HG03469 (cell line): Measurements from ENCODE around the gene CD48.
A peak's percentile ranks its signal among the peaks of the same experiment; 100 is the strongest.
"Not testable (repeated sequence)": the region's sequence is repeated elsewhere in the genome, so short reads cannot be mapped to it uniquely, and the experiment has no call there.

Experiments
- ATAC-seq: cut with Tn5 transposase; IDR thresholded peaks from one replicate; pipeline ENCODE4 v1.9.1; 2021; ENCODE audit warnings: mild to moderate bottlenecking, moderate library complexity, moderate number of reproducible peaks; ENCODE audit not compliant: unreplicated experiment

The CD48 gene

DNA sequence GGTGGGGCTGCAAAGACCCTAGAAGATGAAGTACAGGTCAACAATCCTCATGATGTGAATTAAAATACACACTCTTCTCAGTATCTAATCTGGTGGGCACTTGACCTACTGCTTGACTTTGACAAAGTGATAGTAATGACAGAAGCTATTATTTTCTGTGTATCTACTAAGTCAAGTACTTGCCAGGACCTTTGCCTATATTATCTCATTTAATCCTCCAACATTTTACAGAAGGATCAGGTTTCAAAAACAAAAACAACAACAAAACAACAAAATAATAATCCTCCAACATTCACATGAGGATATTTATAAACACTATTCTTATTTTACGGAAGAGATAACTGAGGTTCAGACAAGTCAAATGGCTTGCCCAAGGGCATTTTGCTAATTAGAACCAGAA lies 4.4 kb upstream of the CD48 start:
- no peak for ATAC-seq

DNA sequence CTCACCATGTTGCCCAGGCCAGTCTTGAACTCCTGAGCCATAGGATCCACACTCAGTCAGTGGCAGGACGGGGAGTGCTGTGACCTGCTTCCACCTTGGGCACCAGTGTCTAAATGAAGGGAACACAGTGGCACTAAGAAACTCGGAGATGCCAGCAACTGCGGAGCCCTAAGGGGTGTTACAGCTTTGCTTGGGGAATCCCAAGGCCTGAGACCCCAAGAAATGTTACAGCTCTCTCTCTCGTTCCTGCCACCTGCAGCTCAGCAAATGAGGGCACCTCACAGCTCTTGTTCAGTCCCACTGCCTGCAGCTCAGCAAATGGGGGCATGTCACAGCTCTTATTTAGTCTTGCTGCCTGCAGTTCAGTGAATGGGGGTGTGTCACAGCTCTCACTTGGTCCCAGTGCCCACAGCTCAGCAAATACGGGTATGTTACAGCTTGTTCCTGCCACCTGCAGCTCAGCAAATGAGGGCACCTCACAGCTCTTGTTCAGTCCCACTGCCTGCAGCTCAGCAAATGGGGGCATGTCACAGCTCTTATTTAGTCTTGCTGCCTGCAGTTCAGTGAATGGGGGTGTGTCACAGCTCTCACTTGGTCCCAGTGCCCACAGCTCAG lies 2.5 kb upstream of the CD48 start:
- not testable (repeated sequence) for ATAC-seq

DNA sequence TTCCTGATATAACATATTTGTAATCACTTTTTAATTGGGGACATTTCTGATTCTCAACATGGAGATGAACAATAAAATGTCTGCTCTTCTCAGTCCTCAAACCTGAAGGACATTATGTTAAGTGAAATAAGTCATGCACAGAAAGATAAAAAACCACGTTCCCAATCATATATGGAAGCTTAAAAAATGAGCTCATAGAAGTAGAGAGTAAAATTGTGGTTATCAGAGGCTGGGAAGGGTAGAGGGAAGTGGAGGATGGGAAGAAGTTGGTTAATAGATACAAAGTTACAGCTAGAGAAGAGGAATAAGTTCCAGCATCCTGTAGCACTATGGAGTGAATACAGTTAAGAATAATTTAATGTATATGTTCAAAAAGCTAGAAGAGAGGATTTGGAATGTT lies 1.5 kb upstream of the CD48 start:
- no peak for ATAC-seq

DNA sequence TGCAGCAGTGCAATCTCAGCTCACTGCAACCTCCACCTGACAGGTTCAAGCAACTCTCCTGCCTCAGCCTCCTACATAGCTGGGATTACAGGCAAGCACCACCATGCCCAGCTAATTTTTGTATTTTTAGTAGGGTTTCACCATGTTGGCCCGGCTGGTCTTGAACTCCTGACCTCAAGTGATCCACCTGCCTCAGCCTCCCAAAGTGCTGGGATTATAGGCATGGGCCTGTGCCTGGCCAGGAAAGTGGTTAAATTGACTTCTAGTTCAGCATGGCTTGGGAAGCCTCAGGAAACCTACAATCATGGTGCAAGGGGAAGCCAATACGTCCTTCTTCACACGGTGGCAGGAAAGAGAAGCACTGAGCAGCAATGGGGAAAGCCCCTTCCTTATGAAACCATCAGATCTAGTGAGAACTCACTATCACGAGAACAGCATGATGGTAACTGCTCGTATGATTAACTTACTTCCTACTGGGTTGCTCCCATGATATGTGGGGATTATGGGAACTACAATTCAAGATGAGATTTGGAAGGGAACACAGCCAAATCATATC lies 981 bp upstream of the CD48 start:
- ATAC-seq, result peak; percentile 31

DNA sequence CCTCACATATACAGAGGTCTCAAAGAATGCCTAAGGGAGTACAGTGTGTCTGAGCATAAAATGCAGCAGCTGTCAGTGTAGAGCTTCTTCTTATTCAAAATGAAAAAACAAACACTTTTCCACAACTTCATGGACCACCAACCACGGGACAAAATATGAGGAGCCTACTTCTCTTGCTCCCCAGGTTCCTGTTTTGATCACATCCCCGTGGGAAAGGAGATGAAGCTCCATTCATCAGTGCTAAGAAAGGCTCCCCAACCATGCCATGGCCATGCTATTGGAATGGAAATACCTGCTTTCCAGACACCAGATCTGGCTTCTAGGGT lies 383 bp downstream of the CD48 start:
- no peak for ATAC-seq

DNA sequence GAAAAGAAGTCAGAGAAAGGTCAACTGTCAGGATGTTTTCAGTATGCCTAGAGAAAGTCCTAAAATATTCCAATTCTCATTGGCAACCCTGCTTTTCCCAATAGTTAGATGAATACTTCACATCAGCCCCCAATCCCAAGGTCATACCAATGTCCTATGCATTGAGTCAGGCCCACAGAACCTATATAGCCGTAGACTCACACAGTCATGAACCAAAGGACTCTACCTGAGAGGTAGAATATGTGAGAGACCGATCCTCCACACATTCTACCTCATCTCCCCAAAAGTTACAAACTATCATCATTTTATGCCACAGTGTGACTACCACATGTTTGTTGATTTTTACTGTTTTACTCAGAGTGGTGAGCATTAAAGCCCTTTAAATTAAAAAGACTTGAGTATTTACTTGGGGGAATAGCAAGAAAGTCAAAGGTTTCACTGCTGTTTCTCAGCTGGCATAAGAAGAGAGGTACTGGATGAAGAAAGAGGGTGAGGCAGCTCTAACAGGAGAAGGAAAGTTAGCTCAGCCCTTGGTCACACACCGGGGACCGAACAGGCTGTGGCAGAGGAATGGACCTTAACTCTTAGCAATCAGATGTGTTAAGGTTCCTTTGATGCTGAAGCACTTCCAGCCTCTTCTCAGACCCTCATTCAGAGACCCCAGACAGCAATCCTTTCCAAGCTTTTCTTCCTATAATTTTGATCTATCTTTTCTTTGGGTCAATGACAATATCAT lies 937 bp downstream of the CD48 start:
- ATAC-seq, result no peak

DNA sequence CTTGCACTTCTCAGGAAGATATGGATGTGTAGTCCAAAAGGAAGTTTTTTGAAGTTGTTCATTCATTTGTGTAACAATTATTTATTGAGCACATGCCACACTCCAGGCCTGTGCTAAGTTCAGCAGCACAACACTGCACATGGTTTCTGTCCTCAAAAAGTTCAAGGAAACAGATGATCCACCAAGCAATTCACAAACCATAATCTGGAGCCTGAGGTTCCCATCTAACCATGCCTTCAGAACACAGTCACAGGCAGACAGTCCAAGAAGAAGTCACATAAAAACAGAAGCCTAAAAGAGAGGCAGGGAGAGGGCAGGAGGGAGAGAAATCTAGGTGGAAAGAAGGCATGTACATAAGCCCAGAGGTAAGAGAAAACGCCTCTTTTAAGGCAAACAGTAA lies 1.9 kb downstream of the CD48 start:
- no peak for ATAC-seq

DNA sequence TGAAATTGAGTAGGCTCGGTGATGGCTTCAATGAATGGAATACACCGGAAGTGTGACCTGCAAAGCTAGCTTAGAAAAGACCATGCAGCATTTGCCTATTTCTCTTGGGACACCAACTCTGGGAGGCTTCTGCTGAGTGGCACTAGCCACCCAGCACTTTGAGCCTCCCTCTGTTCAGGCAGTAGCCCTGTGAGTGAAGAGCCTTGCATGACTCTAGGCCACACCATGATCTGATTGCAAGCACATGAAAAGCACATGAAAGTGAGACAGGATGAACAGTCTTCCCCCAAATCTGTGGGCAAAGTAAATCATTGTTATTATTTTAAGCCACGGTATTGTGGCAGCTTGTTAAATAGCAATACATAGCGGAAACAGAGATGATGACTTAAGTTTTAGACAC lies 2.8 kb downstream of the CD48 start:
- ATAC-seq, result peak; percentile 27

DNA sequence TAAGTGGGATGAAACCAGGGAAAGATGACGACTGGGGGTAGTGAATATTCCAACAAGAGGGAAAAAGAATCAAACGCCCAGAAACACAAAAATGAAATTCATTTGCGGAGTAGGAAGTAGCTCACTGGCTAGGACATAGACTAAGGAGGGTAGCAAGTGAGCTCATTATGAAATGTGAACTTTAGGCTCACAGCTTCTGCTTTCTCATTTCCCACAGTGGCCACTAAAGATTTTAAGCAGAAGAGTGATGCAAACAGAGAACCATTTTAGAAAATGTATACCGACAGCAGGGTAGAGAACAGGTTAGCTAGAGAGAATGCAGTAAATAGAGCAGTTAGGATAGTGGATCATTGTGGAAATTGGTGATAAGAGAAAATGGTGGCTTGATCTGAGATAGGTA lies 3.5 kb downstream of the CD48 start:
- no peak for ATAC-seq

DNA sequence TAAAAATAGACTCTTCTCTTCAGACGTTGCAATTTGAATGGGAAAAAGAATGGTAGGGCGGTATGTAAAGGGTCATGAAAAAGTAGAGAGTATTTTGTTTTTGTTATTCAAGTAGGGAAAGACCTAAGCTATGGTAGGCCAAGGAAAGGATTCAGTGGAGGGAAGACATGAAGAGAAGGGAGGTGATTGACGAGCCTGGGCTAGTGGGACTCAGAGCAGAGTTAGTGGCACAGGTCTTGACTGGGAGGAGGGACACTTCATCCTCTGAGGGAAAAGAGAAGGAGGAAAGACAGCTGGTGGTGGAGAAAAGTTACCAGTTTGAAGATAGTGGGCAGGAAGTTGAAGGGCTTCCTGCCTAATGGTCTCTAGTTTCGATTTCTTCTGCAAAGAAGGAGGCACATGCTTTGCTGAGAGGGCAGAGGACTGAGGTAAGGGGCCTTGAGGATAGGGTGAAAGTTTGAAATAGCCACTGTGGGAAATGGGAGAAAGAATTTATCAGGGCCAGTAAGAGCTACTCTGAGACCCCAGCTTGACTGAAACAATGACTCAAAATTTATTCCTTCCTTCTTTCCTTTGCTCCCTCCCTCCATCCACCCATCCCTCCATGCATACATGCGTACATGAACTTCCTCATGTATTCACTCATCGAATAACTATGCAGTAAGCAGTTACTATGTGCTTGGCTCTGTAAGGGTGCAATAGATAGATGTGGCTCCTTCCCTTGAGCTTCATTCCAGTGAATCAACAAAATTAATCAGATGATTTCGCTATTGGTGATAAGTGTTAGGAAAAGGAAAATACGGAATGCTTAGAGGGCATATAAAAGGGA lies 4.2 kb downstream of the CD48 start:
- ATAC-seq, result no peak

DNA sequence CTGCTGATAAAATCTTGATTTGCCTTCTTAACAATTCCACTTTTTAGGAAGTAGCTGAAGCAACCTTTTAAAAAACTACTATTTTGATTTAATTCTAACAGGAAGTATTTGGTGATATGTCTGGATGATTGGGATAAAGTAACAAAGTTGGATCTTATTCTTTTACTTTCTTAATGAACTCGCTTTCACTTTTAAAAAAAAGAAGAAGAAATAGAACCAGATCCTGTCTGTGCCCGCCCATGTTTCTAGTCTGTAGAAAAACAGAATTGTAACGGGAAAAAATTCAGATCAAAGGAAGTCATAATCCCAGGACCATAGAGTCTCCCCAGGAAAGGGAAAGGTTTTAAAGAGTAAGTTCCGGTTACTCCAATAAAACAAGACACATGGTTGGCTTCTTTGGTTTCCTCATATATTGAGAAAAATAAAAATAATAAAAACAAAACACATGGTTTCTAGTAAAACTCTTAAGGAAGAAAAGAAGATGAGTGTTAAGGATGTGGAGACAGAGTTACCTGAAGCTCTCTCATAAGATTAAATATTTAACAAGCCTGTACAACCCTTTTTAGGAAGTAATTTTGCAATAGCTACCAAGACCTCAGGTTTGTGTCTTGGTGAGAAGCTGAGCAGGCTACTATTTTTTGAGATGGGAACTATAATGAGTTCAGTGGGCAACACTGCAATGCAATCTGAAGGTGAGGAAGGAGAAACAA lies 4.9 kb downstream of the CD48 start:
- no peak for ATAC-seq

DNA sequence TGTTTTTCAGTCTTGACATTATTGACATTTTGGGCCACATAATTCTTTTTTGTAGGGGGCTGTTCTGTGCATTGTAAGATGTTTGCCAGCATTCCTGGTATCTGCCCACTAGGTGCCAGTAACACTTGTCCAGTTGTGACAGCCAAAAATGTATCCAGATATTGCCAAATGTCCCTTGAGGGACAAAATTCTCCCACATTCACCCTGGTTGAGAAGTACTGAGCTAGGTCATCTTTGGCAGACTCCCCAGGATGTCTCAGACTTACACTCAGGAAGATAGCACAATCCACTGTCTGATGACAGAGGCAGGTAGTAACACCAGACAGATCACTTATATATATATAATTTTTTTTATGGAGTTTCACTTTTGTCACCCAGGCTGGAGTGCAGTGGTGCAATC lies 5.9 kb downstream of the CD48 start:
- ATAC-seq, result no peak

DNA sequence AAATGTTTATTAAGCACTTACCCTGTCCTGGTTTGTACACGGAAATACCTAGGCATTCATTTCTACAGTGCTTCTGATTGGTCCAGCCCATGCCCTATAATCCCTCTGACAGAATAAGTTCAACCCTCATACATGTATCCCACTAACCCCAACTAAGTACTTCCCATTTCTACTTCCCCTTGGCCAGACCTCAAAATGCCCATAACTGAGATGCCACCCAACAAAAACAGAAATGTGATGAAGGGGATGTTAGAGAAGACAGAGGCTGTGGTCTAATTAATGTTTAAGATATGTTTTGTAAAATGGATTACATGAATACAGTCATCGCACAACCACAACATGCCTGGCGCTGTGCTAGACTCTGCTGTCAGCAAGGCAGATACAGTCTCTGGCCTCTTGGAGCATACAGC lies 6.4 kb downstream of the CD48 start:
- ATAC-seq, result not testable (repeated sequence)

DNA sequence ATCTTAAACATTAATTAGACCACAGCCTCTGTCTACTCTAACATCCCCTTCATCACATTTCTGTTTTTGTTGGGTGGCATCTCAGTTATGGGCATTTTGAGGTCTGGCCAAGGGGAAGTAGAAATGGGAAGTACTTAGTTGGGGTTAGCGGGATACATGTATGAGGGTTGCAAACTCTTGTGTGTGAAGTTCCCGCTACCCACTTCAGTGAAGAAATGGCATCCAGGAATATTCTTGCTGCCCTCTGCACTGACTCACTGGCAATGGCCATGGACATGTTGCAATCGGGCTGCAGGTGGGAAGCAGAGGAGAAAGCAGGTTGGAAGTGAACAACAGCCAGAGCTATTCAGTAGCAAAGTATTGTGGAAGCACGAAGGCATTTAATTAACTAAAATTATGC lies 7.4 kb downstream of the CD48 start:
- no peak for ATAC-seq

DNA sequence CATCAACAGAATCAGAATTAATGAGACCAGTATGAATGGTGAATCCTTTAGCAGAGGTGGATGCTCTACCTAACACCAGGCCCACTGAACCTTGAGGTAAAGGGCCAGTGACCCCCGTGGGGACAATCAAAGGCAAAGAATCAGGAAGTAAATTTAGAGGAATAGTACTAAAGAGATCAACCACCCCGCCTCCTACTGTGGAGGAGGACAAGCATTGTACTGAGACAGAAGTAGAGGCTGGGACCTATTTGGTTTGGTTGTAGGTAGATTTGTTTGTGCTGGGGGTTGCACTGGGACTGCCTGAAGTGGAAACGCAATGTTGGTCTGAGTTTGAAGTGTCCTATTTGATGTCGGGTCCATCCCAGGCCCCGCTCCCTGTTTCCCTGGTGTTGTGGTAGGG lies 9.5 kb downstream of the CD48 start:
- ATAC-seq, result no peak

DNA sequence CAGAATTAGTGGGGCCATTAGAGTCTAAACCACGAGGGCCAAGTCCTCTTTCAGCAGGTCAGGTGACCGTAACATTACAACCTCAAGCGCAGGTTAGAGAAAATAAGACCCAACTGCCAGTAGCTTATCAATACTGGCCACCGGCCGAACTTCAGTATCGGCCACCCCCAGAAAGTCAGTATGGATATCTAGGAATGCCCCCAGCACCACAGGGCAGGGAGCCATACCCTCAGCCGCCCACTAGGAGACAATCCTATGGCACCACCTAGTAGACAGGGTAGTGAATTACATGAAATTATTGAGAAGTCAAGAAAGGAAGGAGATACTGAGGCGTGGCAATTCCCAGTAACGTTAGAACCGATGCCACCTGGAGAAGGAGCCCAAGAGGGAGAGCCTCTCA lies 19.2 kb downstream of the CD48 start:
- ATAC-seq, result not testable (repeated sequence)

DNA sequence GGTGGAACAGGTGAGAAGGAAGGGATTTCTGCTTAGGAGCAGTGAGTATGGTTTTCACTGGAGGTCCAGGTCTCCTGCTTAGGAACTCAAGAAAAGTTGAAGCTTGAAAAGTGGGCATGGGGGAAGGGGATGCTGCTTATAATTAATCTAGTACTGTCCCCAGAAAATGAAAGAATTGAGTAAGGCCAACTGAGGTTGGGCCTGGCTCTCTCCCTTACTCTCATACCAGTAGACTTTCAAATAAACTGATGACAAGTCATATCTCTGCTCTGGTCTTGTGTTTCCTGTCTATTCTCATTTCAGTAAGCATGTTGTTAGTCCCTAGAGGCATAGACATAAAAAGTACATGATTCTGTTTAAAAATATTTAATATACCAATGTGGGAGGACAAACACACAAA lies 26.4 kb downstream of the CD48 start:
- no peak for ATAC-seq

DNA sequence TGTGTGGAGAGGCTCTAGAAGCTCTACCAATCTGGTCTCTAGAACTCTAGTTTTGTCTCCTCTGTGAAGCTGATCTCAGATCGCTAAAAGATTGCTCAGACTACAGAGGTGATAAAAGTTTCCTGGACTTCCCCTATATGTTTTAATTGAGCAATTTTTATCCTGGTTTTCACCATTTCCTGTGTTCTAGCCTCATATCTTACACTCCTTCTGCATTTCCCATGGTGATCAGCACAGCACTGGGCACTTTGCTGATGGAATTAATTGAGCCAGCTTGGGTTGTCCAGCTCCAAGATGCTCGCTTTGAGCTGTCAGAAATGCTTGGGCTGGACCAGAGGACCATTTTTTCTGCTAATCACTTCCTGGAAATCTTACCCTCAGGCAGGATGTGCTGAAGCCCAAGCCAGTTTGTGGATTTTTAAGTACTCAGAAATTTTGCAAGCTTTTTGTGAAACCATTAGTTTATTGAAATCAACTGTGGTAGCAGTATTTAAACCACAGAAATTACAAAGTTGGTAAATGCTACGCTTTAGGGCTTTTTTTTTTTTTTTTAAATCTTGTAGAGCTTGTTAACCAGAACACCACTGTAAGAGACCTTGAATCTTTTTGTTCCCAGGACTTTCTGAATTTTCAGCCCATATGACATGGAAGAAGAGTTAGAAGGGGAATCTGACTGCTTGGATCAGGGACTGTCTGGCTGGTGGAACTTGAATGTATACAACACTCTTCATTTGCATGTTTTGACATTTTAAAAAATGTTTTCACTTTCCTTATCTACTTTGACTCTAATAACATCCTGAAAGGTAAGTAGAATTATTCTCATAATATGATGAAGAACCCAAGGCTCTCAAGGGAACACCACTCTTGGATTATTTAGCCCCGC lies 28.4 kb downstream of the CD48 start:
- ATAC-seq, result no peak

DNA sequence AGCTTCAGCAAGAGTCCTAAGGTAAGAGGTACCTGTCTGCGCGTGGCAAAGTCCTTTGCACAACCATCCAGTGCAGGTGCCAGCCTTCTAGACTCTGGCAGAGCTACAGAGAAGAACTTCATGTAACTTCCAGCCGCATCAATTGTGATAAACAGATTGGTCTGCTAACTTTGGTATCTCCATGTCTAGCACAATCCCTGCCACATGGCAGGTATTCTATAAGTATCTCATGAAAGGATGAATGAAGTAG lies 29.8 kb downstream of the CD48 start:
- ATAC-seq, result no peak

DNA sequence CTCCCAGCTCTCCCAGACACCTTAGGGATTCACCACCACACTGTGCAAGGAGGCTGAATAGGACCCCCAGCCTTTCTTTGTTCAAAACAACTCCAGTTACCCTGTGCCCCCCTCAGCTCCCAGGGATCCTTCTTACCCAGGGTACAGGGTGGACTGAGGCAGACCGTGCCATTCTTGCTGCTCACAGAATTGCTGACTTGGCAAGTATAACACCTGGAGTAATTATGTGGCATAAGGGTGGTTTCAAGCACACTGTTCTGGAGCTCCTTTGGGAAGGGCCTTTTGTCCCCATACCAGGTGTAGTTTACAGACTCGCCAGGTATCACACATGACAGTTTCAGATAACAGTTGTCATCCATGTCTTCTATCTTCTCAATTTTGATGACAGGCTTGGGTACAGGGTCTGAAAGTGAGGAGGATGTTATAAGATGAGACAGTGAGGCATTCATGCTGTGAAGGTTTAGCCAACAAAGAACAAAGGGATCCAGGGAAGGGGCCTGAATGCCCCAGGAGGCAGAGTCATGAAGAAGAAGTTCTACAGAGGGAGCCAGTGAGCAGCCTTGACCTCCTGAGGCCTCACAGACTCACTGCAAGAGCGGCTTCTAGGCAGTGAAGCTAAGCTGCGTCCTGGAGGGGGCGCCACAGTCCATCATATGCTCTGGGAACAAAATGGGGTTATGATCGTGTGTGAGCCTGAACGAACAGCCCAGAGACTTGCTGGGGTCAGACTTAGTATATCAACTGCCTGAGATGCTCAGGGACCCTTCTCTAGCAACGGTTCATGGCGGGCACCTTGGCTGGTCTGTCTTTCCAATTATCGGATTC lies 30.3 kb downstream of the CD48 start:
- ATAC-seq, result no peak
